HG02973 (cell line): Measurements from ENCODE around the gene ITFG2.

ENCODE experiments used
- ATAC-seq: cut with Tn5 transposase; IDR thresholded peaks from one replicate; pipeline ENCODE4 v1.9.1; 2021; ENCODE audit warnings: moderate library complexity; ENCODE audit not compliant: unreplicated experiment

The ITFG2 gene

GRCh38 chr12:2826721-2827515 is 14.4 kb downstream of the ITFG2 start:
- no peak for ATAC-seq

- ATAC-seq = no peak
Observed at GRCh38 chr12:2829275-2829674, 16.8 kb downstream of the ITFG2 start.

- no peak for ATAC-seq
Observed at GRCh38 chr12:2832550-2833127, 20.2 kb downstream of the ITFG2 start.

GRCh38 chr12:2833327-2833726 is 20.9 kb downstream of the ITFG2 start:
- no peak for ATAC-seq

- ATAC-seq = no peak
Observed at GRCh38 chr12:2833810-2834209, 21.3 kb downstream of the ITFG2 start.

- no peak for ATAC-seq
Observed at GRCh38 chr12:2834581-2835491, 22.4 kb downstream of the ITFG2 start, which contains the start of gene NRIP2. Gene NRIP2, minus strand, starts transcription at chr12:2835035. Its CDS starts 52 bp downstream, at chr12:2834983.

GRCh38 chr12:2835691-2836403 is 23.4 kb downstream of the ITFG2 start:
- no peak for ATAC-seq

- no peak for ATAC-seq
Observed at GRCh38 chr12:2836574-2836973, 24.1 kb downstream of the ITFG2 start.

- ATAC-seq = no peak
Observed at GRCh38 chr12:2841056-2841650, 28.7 kb downstream of the ITFG2 start.

- ATAC-seq = no peak
Observed at GRCh38 chr12:2842948-2843347, 30.5 kb downstream of the ITFG2 start.

- no peak for ATAC-seq
Observed at GRCh38 chr12:2844786-2845185, 32.3 kb downstream of the ITFG2 start.

- ATAC-seq = no peak
Observed at GRCh38 chr12:2845280-2845679, 32.8 kb downstream of the ITFG2 start.

GRCh38 chr12:2851931-2852330 is 39.5 kb downstream of the ITFG2 start:
- no peak for ATAC-seq

GRCh38 chr12:2853626-2854025 is 41.2 kb downstream of the ITFG2 start:
- no peak for ATAC-seq

GRCh38 chr12:2854669-2855453 is 42.4 kb downstream of the ITFG2 start:
- ATAC-seq = no peak

- no peak for ATAC-seq
Observed at GRCh38 chr12:2855546-2855945, 43.1 kb downstream of the ITFG2 start.

GRCh38 chr12:2856051-2856450 is 43.6 kb downstream of the ITFG2 start:
- no peak for ATAC-seq

GRCh38 chr12:2857021-2857431 is 44.6 kb downstream of the ITFG2 start, which contains the start of gene TEX52:
Gene TEX52, minus strand, starts transcription at chr12:2857039. Its CDS starts 13 bp downstream, at chr12:2857026.
- no peak for ATAC-seq

GRCh38 chr12:2857576-2857975 is 45.1 kb downstream of the ITFG2 start:
- ATAC-seq = no peak

GRCh38 chr12:2858334-2858733 is 45.9 kb downstream of the ITFG2 start:
- no peak for ATAC-seq
